GM10266 (cell line): ENCODE measurements around the gene CABP2.

Source experiments
- DNase-seq: peaks from one replicate; pipeline ENCODE4 v3.0.0; 2012; ENCODE audit errors: extremely low spot score
- TF ChIP-seq, protein P1 (sequence below): IDR thresholded peaks from 2 replicates; pipeline ENCODE4 v1.5.1; 2012; ENCODE audit warnings: mild to moderate bottlenecking, low read depth; ENCODE audit not compliant: control insufficient read depth, insufficient read depth; ENCODE audit errors: missing control alignments

Gene CABP2

DNA sequence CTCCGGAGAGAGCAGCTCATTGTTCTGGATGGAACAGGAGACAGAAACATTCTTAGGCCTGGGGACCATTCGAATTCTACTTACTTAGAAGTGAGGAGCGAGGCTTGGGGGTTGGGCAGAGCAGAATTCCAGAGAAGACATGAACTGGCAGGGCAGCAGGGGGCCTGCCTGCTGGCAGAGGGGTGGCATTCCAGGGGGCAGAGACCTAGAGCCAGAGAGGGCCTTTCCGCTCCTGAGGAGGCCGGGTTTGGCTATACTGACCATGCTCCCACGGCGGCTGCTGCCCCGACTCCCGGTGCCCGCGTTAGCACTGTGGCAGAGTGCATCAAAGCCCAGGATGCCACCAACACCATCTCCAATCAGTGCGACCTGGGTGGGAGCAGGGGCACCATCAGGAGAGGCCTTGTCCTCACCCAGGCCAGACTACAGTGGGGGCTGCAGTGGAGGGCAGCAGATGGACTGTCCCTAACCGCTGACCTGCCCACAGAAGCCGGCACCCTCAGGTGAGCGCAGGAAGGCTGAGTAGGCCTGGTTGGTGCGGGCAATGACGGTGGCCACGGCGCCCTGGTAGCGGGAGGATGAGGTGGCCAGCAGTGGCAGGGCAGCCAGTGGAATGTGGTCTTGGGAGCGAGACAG is 25.5 kb downstream of the CABP2 start:
- TF ChIP-seq, protein P1, sequence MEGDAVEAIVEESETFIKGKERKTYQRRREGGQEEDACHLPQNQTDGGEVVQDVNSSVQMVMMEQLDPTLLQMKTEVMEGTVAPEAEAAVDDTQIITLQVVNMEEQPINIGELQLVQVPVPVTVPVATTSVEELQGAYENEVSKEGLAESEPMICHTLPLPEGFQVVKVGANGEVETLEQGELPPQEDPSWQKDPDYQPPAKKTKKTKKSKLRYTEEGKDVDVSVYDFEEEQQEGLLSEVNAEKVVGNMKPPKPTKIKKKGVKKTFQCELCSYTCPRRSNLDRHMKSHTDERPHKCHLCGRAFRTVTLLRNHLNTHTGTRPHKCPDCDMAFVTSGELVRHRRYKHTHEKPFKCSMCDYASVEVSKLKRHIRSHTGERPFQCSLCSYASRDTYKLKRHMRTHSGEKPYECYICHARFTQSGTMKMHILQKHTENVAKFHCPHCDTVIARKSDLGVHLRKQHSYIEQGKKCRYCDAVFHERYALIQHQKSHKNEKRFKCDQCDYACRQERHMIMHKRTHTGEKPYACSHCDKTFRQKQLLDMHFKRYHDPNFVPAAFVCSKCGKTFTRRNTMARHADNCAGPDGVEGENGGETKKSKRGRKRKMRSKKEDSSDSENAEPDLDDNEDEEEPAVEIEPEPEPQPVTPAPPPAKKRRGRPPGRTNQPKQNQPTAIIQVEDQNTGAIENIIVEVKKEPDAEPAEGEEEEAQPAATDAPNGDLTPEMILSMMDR, result no peak

DNA sequence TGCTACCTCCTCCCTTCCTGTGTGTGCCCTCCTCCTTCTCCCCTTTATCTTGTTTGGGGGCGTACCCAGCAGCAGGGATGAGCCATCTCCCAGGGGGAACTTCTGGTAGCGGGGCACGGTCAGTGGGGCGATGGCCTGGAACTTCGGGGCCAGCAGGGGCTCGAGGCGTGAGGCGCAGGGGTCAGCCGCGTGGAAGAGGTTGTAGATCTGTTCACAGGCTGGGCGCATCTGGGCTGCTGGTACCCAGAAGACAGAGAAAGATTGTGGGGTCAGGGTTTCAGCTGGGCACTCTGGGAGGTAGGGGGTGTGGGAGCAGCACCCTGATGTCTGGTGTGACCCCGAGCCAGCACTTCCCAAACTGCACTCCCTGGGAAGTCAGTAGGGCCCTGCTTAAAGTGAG is 27.1 kb downstream of the CABP2 start:
- TF ChIP-seq, protein P1, result no peak
- no peak for DNase-seq

More for the DNA sequence above, 25.5 kb downstream of the CABP2 start:
- DNase-seq, result no peak

DNA sequence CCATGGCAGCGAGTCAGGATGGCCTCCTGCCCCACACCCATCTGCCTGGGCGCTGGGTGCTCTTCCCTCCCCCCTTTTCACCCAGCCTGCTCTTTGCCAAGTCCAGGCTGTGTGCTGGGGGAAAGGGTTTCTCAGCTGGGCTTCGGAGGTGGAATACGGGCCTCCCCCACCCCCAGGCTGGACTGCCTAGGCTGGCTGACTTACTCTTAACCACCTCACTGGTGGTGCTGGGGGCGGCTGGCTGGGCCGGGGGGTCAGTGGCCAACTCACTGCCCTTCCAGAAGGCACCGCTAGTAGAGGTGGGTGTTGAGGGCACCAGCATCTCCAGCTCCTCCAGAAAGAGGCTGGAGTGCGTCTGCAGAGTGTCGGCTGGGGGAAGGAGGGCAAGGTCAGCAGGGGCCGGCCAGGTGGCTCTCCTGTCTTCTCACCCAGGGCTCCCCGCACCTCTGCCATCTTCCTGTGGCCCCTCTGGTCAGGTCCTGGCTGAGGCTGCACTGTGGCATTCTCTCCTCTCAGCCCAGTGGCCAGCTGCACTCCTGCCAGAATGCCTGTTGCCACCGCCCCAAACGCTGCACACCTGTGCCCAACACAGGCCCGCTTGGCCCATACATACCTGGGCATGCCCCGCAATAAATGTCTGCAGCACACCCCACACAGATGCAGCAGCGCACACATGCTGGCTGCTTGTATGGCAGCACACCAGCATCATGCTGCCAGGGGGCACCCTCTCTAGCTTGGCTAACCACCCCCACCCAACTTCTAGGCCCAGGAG is 27.8 kb downstream of the CABP2 start:
- no peak for DNase-seq
- TF ChIP-seq, protein P1, result no peak

DNA sequence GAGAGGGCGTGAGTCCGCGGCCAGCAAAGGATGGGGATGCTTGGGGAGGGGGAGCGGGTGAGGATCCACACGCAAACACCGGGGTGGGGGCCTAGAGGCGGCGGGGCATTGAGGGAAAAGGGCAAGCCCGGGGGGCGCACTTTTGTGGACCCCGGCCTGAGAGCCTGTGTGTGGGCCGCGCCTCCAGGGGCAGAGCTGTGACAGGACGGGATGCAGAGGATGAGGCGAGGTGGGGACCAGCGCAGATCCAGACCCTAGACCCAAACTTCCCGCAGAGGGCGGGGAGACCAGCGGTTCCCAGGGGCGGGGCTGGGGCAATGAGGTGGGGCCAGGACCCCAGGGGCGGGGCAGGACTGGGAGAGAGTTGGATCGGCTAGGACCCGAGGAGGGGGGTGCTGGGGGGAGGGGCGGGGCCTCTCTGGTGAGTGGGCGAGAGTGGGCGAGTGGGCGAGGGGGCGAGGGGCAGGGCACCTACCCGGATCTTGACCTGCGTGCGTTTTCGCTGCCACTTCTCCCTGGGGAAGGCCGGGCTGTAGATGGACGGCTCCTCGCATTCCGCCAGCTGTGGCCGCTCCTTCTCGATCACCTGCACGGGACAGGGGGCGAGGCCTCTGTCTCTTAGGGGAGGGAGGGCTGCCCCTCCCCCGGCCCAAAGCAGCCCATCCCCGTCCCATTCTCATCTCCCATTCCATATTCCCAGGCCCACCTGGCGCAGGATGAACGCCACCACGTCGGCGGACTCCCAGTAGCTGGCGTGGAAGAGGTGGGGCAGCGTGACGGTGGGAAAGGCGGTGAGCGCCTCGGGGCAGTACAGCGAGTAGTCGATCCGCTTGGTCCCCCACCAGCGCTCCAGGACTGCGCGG is 28.6 kb downstream of the CABP2 start:
- no peak for DNase-seq
- TF ChIP-seq, protein P1, result no peak

DNA sequence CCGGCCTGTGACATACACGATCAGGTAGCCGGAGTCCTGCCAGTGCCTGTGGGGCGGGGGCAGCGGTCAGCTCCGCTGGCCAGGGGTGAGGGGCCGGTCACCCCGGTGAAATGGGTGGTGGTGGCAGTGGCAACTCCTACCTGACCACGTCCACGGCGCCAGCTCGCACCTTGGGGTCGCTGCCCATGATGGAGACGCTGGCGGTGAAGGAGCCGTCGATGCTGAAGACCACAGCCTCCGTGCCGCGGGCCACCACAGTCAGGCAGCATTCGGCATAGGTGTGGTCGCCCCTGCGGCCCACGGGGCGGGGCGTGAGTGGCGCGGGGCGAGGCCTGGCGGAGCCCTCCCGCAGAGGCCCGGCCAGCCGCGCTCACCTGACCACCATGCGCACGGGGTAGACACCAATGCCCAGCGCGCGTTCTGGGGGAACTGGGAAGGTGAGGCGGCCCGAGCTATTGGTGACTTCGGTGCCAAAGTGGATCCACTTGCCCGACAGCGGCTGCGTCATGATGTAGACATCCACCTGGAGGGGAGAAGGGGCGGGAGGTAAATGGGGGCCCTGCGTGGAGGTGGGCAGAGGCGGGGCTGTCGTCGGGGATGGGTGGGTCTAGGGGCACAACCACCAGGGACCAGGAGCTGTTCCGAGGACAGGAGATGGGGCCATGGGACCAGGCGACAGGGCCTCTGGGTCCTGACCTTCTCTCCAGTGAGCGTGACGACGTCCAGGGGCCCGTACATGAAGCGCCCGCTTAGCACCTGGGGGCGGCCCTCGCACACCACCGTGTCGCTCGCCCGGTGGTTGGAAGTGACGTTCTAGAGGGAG is 29.5 kb downstream of the CABP2 start:
- no peak for DNase-seq
- TF ChIP-seq, protein P1, result no peak

DNA sequence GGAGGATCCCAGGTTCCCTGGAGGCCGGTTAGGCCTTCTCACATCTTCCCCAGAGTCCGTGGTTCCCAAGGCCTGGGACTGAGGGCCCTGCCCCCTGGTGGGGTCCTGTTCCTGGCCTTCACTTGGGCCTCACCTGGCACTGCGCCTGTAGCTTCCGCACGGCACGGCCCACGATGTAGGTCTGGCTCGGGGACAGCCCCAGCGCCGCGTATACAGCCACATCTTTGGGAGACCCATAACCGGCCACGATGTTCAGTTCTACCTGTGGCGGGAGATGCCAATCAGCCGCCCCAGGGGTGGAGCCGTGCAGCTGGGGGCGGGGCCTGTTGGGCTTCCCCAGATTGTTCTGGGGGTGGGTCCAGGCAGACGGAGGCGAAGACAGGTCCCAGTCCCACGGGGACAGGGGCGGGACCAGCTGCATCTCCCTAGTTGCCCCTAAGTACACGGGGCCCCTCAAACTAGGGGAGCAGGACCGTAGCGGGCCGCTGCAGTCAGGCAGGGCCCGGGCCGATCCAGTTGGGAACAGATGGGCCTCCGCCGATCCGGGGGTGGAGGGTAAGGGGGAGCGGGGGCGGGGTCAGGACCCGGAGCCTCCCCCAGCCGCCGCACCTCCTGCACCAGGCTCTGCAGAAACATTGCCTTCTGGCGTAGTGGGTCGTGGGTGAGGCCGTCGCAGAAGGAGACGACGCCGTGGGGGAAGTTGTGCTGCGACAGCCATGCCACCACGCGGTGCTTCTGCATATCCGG is 30.3 kb downstream of the CABP2 start:
- TF ChIP-seq, protein P1, result no peak
- peak; percentile 50 for DNase-seq
